GM19043 (cell line): ENCODE data around the gene FAM13B.
"Not testable (repeated sequence)": the region's sequence is repeated elsewhere in the genome, so short reads cannot be mapped to it uniquely, and the experiment has no call there.

ENCODE experiments used
- ATAC-seq: cut with Tn5 transposase; IDR thresholded peaks from one replicate; pipeline ENCODE4 v1.9.1; 2021; ENCODE audit warnings: low read depth; ENCODE audit not compliant: unreplicated experiment

The FAM13B gene

GRCh38 chr5:138032572-138033385 lies at the start of gene FAM13B:
Gene FAM13B (minus strand): TSS chr5:138033079. CDS start chr5:138019111, 13,968 bp downstream.
- ATAC-seq: peak; percentile 48

- ATAC-seq: no peak
Measured at GRCh38 chr5:138082033-138082432, 49.2 kb upstream of the FAM13B start.

GRCh38 chr5:138078006-138078643 lies 45.2 kb upstream of the FAM13B start:
- ATAC-seq: no peak

GRCh38 chr5:138077064-138077696 lies 44.3 kb upstream of the FAM13B start:
- no peak for ATAC-seq

- not testable (repeated sequence) for ATAC-seq
Measured at GRCh38 chr5:138070026-138070425, 37.1 kb upstream of the FAM13B start.

- no peak for ATAC-seq
Measured at GRCh38 chr5:138068742-138069600, 36.1 kb upstream of the FAM13B start.

- ATAC-seq: no peak
Measured at GRCh38 chr5:138067945-138068344, 35.1 kb upstream of the FAM13B start.

- ATAC-seq: no peak
Measured at GRCh38 chr5:138065102-138065501, 32.2 kb upstream of the FAM13B start.

- ATAC-seq: no peak
Measured at GRCh38 chr5:138064526-138064925, 31.6 kb upstream of the FAM13B start.

- ATAC-seq: no peak
Measured at GRCh38 chr5:138054847-138055558, 22.1 kb upstream of the FAM13B start.

- ATAC-seq: no peak
Measured at GRCh38 chr5:138054206-138054605, 21.3 kb upstream of the FAM13B start.

GRCh38 chr5:138053554-138053953 lies 20.7 kb upstream of the FAM13B start:
- ATAC-seq: no peak

- ATAC-seq: not testable (repeated sequence)
Measured at GRCh38 chr5:138052718-138053117, 19.8 kb upstream of the FAM13B start.

- ATAC-seq: no peak
Measured at GRCh38 chr5:138051441-138052296, 18.8 kb upstream of the FAM13B start.

- ATAC-seq: not testable (repeated sequence)
Measured at GRCh38 chr5:138045283-138045682, 12.4 kb upstream of the FAM13B start.

- no peak for ATAC-seq
Measured at GRCh38 chr5:138038826-138039225, 5.9 kb upstream of the FAM13B start.

- no peak for ATAC-seq
Measured at GRCh38 chr5:138037907-138038633, 5.2 kb upstream of the FAM13B start.

GRCh38 chr5:138037271-138037670 lies 4.4 kb upstream of the FAM13B start:
- ATAC-seq: no peak
